Measurements from ENCODE around the gene COL16A1.

The COL16A1 gene

GRCh38 chr1:31677949-31678348 lies 25.9 kb downstream of the COL16A1 start:
- H3K4me1 ChIP-seq (ENCODE audit: insufficient read depth, low read length) = peaks cover 50% of the 10 kb centered on the region
- no peaks in the 10 kb centered on the region for H3K27me3 ChIP-seq (ENCODE audit: control insufficient read depth in 1 of 2, insufficient read depth in 2 of 2, low read length in 2 of 2)
- no peak overlapping the region for H3K27ac ChIP-seq (ENCODE audit: low read depth, low read length)
- H3K4me3 ChIP-seq (ENCODE audit: low read depth in 1 of 2, low read length in 2 of 2) = no peak overlapping the region
- no peaks in the 10 kb centered on the region for H3K9me3 ChIP-seq (ENCODE audit: low read length)
- no peak overlapping the region for H3K9ac ChIP-seq (ENCODE audit: low read length)
- H3K36me3 ChIP-seq (ENCODE audit: insufficient read depth, low read length) = peaks cover 14% of the 10 kb centered on the region

DNA sequence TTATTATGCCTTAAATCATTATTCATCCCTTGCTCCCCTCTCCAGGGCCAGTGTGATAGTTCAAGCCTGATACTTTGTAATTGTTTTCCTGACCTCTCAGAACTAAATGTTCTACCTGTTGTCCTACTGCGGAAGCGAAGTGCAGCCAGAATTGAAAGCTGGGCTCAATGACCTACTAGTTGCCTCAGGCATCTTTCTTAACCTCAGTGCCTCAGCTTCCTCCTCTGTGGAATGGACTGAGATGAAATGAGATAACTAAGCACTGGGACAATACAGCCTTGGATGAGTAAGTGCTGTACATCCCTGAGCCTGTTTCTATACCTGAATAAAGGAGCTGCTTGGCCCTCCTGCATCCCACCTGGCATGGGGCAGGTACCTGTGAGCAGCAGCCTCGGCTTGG lies 26.4 kb downstream of the COL16A1 start:
- no peaks in the 10 kb centered on the region for H3K27me3 ChIP-seq (ENCODE audit: control insufficient read depth in 1 of 2, insufficient read depth in 2 of 2, low read length in 2 of 2)
- no peaks in the 10 kb centered on the region for H3K9me3 ChIP-seq (ENCODE audit: low read length)
- no peak overlapping the region for H3K27ac ChIP-seq (ENCODE audit: low read depth, low read length)
- peaks cover 55% of the 10 kb centered on the region for H3K4me1 ChIP-seq (ENCODE audit: insufficient read depth, low read length)
- no peak overlapping the region for H3K9ac ChIP-seq (ENCODE audit: low read length)
- H3K36me3 ChIP-seq (ENCODE audit: insufficient read depth, low read length) = peaks cover 14% of the 10 kb centered on the region
- no peak overlapping the region for H3K4me3 ChIP-seq (ENCODE audit: low read depth in 1 of 2, low read length in 2 of 2)

DNA sequence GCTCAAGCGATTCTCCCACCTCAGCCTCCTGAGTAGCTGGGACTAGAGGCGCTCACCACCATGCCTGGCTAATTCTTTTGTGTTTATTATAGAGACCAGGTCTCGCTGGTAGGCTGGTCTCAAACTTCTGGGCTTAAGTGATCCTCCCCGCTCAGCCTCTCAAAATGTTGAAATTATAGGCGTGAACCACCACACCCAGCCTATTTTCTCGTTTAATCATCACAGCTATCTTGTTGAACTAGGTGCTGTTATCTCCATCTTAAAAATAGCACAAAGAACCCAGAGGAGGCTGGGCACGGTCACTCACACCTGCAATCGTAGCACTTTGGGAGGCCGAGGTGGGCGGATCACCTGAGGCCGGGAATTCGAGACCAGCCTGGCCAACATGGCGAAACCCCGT lies 28.1 kb downstream of the COL16A1 start:
- Histone ChIP-seq H3K27ac (ENCODE audit: low read depth, low read length) (peak overlapping the region; percentile 27), H3K36me3 (ENCODE audit: insufficient read depth, low read length) (peaks cover 2% of the 10 kb centered on the region), H3K27me3 (ENCODE audit: control insufficient read depth in 1 of 2, insufficient read depth in 2 of 2, low read length in 2 of 2) (no peaks in the 10 kb centered on the region), H3K4me1 (ENCODE audit: insufficient read depth, low read length) (peaks cover 67% of the 10 kb centered on the region), H3K9me3 (ENCODE audit: low read length) (no peaks in the 10 kb centered on the region), H3K9ac (ENCODE audit: low read length) (no peak overlapping the region), H3K4me3 (ENCODE audit: low read depth in 1 of 2, low read length in 2 of 2) (no peak overlapping the region)

GRCh38 chr1:31675161-31675560 lies 28.7 kb downstream of the COL16A1 start:
- H3K27me3 ChIP-seq (ENCODE audit: control insufficient read depth in 1 of 2, insufficient read depth in 2 of 2, low read length in 2 of 2) = no peaks in the 10 kb centered on the region
- H3K27ac ChIP-seq (ENCODE audit: low read depth, low read length) = peak overlapping the region; percentile 50
- H3K36me3 ChIP-seq (ENCODE audit: insufficient read depth, low read length) = no peaks in the 10 kb centered on the region
- no peak overlapping the region for H3K9ac ChIP-seq (ENCODE audit: low read length)
- peak overlapping the region in 1 of 2 donors; percentile 1 for H3K4me3 ChIP-seq (ENCODE audit: low read depth in 1 of 2, low read length in 2 of 2)
- H3K4me1 ChIP-seq (ENCODE audit: insufficient read depth, low read length) = peaks cover 73% of the 10 kb centered on the region
- no peaks in the 10 kb centered on the region for H3K9me3 ChIP-seq (ENCODE audit: low read length)

DNA sequence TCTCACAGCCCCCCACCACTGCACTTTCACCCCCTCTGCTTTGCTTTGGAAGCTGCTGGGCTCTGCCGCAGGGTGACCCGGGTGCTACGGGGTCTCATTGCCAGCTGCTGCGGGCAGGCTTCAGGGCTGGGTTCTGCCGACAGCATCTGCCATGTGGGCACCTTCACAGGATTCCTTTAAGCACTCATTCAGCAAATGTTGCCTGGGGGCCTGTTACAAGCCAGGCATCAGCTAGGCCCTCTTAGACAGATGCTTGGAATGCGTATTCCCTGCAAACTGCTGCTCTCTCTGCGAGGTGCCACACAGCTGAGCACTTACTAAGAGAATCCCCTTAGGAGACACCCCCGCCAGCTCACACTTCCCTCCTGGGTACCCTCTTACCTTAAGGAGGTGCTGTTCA lies 29.2 kb downstream of the COL16A1 start:
- Histone ChIP-seq H3K4me1 (ENCODE audit: insufficient read depth, low read length) (peaks cover 79% of the 10 kb centered on the region), H3K27ac (ENCODE audit: low read depth, low read length) (peak overlapping the region; percentile 50), H3K9ac (ENCODE audit: low read length) (no peak overlapping the region), H3K9me3 (ENCODE audit: low read length) (no peaks in the 10 kb centered on the region), H3K27me3 (ENCODE audit: control insufficient read depth in 1 of 2, insufficient read depth in 2 of 2, low read length in 2 of 2) (no peaks in the 10 kb centered on the region), H3K36me3 (ENCODE audit: insufficient read depth, low read length) (no peaks in the 10 kb centered on the region), H3K4me3 (ENCODE audit: low read depth in 1 of 2, low read length in 2 of 2) (peak overlapping the region in 1 of 2 donors; percentile 1)

DNA sequence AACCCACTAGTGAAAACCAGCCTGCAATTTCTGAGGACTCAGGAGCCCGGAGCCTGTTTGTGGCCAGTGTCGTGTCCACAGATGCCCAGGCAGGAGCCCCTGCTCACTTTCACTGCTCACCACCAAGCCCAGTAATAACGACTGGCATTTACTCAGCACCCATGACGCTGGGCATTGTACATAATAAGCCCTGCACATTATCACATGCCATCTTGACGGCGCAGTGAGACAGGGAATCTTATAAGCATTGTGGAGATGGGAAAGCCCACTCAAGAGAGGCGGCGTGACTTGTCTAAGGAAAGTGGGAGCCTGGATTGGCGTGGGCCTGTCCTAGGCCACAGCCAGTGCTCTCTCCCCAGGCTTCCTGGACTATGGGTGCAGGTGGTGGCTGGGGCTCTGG lies 30.4 kb downstream of the COL16A1 start:
- peak overlapping the region; percentile 50 for H3K27ac ChIP-seq (ENCODE audit: low read depth, low read length)
- no peak overlapping the region for H3K9ac ChIP-seq (ENCODE audit: low read length)
- no peaks in the 10 kb centered on the region for H3K36me3 ChIP-seq (ENCODE audit: insufficient read depth, low read length)
- peaks cover 90% of the 10 kb centered on the region for H3K4me1 ChIP-seq (ENCODE audit: insufficient read depth, low read length)
- no peak overlapping the region for H3K4me3 ChIP-seq (ENCODE audit: low read depth in 1 of 2, low read length in 2 of 2)
- no peaks in the 10 kb centered on the region for H3K27me3 ChIP-seq (ENCODE audit: control insufficient read depth in 1 of 2, insufficient read depth in 2 of 2, low read length in 2 of 2)
- no peaks in the 10 kb centered on the region for H3K9me3 ChIP-seq (ENCODE audit: low read length)

- Histone ChIP-seq H3K9me3 (ENCODE audit: low read length) (no peaks in the 10 kb centered on the region), H3K4me1 (ENCODE audit: insufficient read depth, low read length) (peaks cover 92% of the 10 kb centered on the region), H3K4me3 (ENCODE audit: low read depth in 1 of 2, low read length in 2 of 2) (no peak overlapping the region), H3K9ac (ENCODE audit: low read length) (no peak overlapping the region), H3K27ac (ENCODE audit: low read depth, low read length) (peak overlapping the region; percentile 50), H3K36me3 (ENCODE audit: insufficient read depth, low read length) (no peaks in the 10 kb centered on the region), H3K27me3 (ENCODE audit: control insufficient read depth in 1 of 2, insufficient read depth in 2 of 2, low read length in 2 of 2) (no peaks in the 10 kb centered on the region)
These were observed 30.8 kb downstream of the COL16A1 start for GRCh38 chr1:31672986-31673385.

GRCh38 chr1:31671561-31672201 lies 32.1 kb downstream of the COL16A1 start:
- H3K4me3 ChIP-seq (ENCODE audit: low read depth in 1 of 2, low read length in 2 of 2) = no peak overlapping the region
- no peaks in the 10 kb centered on the region for H3K27me3 ChIP-seq (ENCODE audit: control insufficient read depth in 1 of 2, insufficient read depth in 2 of 2, low read length in 2 of 2)
- H3K36me3 ChIP-seq (ENCODE audit: insufficient read depth, low read length) = no peaks in the 10 kb centered on the region
- peak overlapping the region; percentile 50 for H3K27ac ChIP-seq (ENCODE audit: low read depth, low read length)
- peaks cover 92% of the 10 kb centered on the region for H3K4me1 ChIP-seq (ENCODE audit: insufficient read depth, low read length)
- H3K9me3 ChIP-seq (ENCODE audit: low read length) = no peaks in the 10 kb centered on the region
- no peak overlapping the region for H3K9ac ChIP-seq (ENCODE audit: low read length)

GRCh38 chr1:31671147-31671546 lies 32.7 kb downstream of the COL16A1 start:
- H3K27ac ChIP-seq (ENCODE audit: low read depth, low read length) = peak overlapping the region; percentile 27
- H3K9me3 ChIP-seq (ENCODE audit: low read length) = no peaks in the 10 kb centered on the region
- peak overlapping the region in 1 of 2 donors; percentile 26 for H3K4me3 ChIP-seq (ENCODE audit: low read depth in 1 of 2, low read length in 2 of 2)
- no peaks in the 10 kb centered on the region for H3K36me3 ChIP-seq (ENCODE audit: insufficient read depth, low read length)
- no peaks in the 10 kb centered on the region for H3K27me3 ChIP-seq (ENCODE audit: control insufficient read depth in 1 of 2, insufficient read depth in 2 of 2, low read length in 2 of 2)
- no peak overlapping the region for H3K9ac ChIP-seq (ENCODE audit: low read length)
- peaks cover 93% of the 10 kb centered on the region for H3K4me1 ChIP-seq (ENCODE audit: insufficient read depth, low read length)

DNA sequence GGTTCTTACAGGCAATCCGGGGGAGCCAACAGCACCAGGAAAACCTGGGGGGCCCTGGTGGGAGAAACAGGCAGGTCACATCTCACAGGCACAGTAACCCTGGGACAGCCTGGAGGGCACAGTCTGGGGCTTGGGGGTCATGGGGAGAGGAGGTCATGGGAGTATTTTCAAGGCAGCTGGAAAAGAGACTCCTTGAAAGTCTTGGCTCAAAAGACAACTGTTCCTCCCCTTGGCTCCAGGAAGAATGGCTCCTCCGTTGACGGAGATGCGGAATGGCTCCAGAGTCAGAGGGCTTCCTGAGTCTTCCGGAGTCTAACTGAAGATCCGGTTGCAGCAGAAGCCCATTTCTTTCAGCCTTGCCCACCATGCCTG lies 33.2 kb downstream of the COL16A1 start:
- no peaks in the 10 kb centered on the region for H3K27me3 ChIP-seq (ENCODE audit: control insufficient read depth in 1 of 2, insufficient read depth in 2 of 2, low read length in 2 of 2)
- peak overlapping the region; percentile 25 to 26 for H3K4me3 ChIP-seq (ENCODE audit: low read depth in 1 of 2, low read length in 2 of 2)
- no peaks in the 10 kb centered on the region for H3K9me3 ChIP-seq (ENCODE audit: low read length)
- peaks cover 93% of the 10 kb centered on the region for H3K4me1 ChIP-seq (ENCODE audit: insufficient read depth, low read length)
- H3K36me3 ChIP-seq (ENCODE audit: insufficient read depth, low read length) = no peaks in the 10 kb centered on the region
- H3K27ac ChIP-seq (ENCODE audit: low read depth, low read length) = peak overlapping the region; percentile 93
- no peak overlapping the region for H3K9ac ChIP-seq (ENCODE audit: low read length)

DNA sequence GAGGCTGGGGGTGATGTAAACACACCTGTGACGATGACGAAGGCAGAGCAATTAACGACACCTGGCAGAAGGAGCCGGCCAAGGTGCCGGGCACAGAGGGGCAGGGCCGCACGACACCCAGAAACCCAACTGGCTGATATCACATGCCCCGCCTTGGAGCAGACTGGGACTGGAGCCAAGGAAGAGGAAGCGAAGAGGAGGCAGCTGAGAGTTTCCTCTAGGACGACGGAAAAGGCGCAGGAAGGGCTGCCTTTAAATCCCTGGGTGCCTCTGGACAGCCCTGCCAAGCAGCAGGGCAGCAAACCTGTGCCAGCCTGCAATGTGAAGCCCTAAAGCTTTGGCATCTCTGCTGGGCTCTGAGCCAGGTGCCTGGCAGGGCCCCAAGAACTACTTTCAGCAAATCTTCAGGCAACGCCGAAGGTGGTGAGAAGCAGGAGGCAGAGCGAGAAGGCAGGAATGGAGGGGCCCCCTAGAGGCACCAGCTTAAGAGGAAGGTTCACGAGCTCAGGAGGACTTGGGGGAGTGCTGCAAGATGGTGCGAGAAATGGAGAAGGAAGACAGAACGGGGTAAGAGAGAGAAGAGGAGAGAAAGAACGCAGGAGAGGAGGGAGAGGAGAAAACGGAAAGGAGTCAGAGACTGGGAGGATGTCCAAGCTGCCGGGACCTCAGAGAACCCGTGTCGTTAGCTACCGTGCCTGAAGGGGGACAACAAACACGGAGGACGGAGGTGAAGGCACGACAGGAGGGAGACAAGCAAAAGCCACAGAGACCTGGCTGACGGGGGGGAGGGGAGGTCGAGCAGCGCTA lies 33.8 kb downstream of the COL16A1 start:
- Histone ChIP-seq H3K9me3 (ENCODE audit: low read length) (no peaks in the 10 kb centered on the region), H3K27me3 (ENCODE audit: control insufficient read depth in 1 of 2, insufficient read depth in 2 of 2, low read length in 2 of 2) (no peaks in the 10 kb centered on the region), H3K27ac (ENCODE audit: low read depth, low read length) (peak overlapping the region; percentile 93), H3K36me3 (ENCODE audit: insufficient read depth, low read length) (no peaks in the 10 kb centered on the region), H3K9ac (ENCODE audit: low read length) (peak overlapping the region; percentile 6), H3K4me1 (ENCODE audit: insufficient read depth, low read length) (peaks cover 90% of the 10 kb centered on the region), H3K4me3 (ENCODE audit: low read depth in 1 of 2, low read length in 2 of 2) (peak overlapping the region; percentile 25 to 26)

- peaks cover 85% of the 10 kb centered on the region for H3K4me1 ChIP-seq (ENCODE audit: insufficient read depth, low read length)
- peak overlapping the region; percentile 6 for H3K9ac ChIP-seq (ENCODE audit: low read length)
- H3K27ac ChIP-seq (ENCODE audit: low read depth, low read length) = peak overlapping the region; percentile 93
- peak overlapping the region in 1 of 2 donors; percentile 26 for H3K4me3 ChIP-seq (ENCODE audit: low read depth in 1 of 2, low read length in 2 of 2)
- H3K36me3 ChIP-seq (ENCODE audit: insufficient read depth, low read length) = no peaks in the 10 kb centered on the region
- H3K9me3 ChIP-seq (ENCODE audit: low read length) = no peaks in the 10 kb centered on the region
- no peaks in the 10 kb centered on the region for H3K27me3 ChIP-seq (ENCODE audit: control insufficient read depth in 1 of 2, insufficient read depth in 2 of 2, low read length in 2 of 2)
These were observed 34.4 kb downstream of the COL16A1 start for GRCh38 chr1:31669433-31669785.
